ENCODE measurements around the gene CCDC188. TPM values are rescaled to one million over a fixed set of nuclear protein-coding genes. Genes with fewer than 3 reads are reported as not detected.
A peak's percentile ranks its signal among the peaks of the same experiment; 100 is the strongest.

The CCDC188 gene
- polyA plus RNA-seq, 1 donor (not counting 4 experiments of a cell fraction or from before 2014, with no cell fraction given), result not detected

DNA sequence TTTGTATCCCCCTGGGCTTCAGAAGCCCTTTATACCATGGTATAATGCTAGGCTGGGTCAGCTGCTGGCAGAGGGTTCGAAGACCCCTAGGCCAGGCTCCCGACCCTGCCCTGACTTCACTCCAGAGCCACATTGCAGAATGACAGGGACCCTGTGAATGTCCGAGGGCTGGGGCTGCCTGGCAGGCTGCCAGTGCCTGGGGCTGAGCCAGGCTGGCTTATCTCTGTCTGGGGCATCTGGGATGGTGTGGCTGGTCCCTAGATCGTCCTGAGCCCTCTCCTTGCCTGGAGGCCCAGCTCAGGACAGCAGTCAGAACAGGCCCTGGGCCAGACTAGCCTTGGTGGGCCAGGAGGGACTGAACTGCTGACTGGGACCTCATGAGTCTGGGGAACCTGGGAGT is 15.6 kb downstream of the CCDC188 start:
- TF ChIP-seq, protein P1, sequence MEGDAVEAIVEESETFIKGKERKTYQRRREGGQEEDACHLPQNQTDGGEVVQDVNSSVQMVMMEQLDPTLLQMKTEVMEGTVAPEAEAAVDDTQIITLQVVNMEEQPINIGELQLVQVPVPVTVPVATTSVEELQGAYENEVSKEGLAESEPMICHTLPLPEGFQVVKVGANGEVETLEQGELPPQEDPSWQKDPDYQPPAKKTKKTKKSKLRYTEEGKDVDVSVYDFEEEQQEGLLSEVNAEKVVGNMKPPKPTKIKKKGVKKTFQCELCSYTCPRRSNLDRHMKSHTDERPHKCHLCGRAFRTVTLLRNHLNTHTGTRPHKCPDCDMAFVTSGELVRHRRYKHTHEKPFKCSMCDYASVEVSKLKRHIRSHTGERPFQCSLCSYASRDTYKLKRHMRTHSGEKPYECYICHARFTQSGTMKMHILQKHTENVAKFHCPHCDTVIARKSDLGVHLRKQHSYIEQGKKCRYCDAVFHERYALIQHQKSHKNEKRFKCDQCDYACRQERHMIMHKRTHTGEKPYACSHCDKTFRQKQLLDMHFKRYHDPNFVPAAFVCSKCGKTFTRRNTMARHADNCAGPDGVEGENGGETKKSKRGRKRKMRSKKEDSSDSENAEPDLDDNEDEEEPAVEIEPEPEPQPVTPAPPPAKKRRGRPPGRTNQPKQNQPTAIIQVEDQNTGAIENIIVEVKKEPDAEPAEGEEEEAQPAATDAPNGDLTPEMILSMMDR (optimal IDR thresholded peaks at IDR 0.05 in 1 of 3, IDR thresholded peaks at IDR 0.05 in 1 of 3, conservative IDR thresholded peaks at IDR 0.05 in 1 of 3; ENCODE audit: extremely low read depth in 1 of 3, insufficient read depth in 2 of 3, low read length in 3 of 3), result no peak
- TF ChIP-seq EZH2 (IDR thresholded peaks at IDR 0.05; ENCODE audit: low read length), result no peak
- H2AFZ ChIP-seq (ENCODE audit: control insufficient read depth, low read length), result no peak overlapping the region
- peak overlapping the region; percentile 5 for H3K4me2 ChIP-seq (ENCODE audit: control insufficient read depth, extremely low read depth, insufficient read depth, low read depth, low read length)
- no peaks in the 10 kb centered on the region for H3K9me1 ChIP-seq (ENCODE audit: control insufficient read depth, extremely low read depth, insufficient read depth, low read length)
- H3K4me1 ChIP-seq (ENCODE audit: control insufficient read depth, extremely low read depth, insufficient read depth, low read length), result peaks cover 15% of the 10 kb centered on the region
- H3K9me3 ChIP-seq (ENCODE audit: control insufficient read depth, low read depth, low read length), result no peaks in the 10 kb centered on the region
- H3K27me3 ChIP-seq (ENCODE audit: control insufficient read depth, extremely low read depth, insufficient read depth, low read length), result no peaks in the 10 kb centered on the region
- no peak overlapping the region for H3K9ac ChIP-seq (ENCODE audit: control insufficient read depth, extremely low read depth, insufficient read depth, low read length)
- dilution Hi-C loops (cut with MboI; ENCODE audit: extremely low pct_ligation_motif_present, low sequenced_read_pairs), result no loop called here
- FAIRE-seq, result no peak
- H3K79me2 ChIP-seq (ENCODE audit: control insufficient read depth, insufficient read depth, low read length), result peaks cover 69% of the 10 kb centered on the region
- no peak overlapping the region for H3K4me3 ChIP-seq (ENCODE audit: control insufficient read depth in 2 of 3, extremely low read depth in 1 of 3, insufficient read depth in 2 of 3, low read depth in 1 of 3, low read length in 3 of 3)
- H4K20me1 ChIP-seq (ENCODE audit: control insufficient read depth, extremely low read depth, insufficient read depth, low read length), result peaks cover 31% of the 10 kb centered on the region
- DNase-seq (ENCODE audit: low read depth, low spot score), result no peak
- no peak overlapping the region for H3K27ac ChIP-seq (ENCODE audit: control insufficient read depth, insufficient read depth, low read length)
- H3K36me3 ChIP-seq (ENCODE audit: control insufficient read depth in 2 of 2, extremely low read depth in 1 of 2, insufficient read depth in 2 of 2, low read length in 2 of 2), result peaks cover 9 to 13% of the 10 kb centered on the region in 2 experiments

DNA sequence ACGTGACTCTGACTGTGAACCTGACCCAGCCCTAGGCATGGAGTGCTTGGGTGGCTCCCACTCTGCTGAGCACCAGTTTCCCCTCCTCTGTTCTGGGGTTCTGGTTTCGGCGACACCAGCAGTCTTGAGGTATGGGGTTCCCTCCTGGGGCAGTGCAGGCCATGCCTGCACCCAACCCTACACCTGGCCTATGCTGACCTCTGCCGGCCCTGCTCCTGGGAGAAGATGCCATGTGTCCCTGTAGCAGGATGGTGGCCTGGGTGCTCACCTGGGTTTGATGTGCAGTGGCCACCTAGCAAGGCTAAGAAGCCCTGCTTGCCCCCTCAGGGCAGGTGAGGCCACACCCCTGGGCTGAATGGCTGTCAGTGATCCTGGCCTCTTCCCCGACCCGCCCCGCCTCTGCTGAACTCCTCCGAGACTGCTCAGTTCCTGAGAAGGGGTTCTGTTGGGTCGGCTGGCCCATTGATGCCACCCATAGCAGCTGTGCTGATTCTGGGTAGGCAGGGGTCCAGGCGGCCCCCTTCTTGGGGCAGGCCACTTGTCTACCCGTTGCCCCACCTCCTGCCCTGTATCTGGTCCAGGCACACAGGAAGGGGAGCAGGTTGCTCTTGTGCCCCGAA is 16.8 kb downstream of the CCDC188 start:
- Histone ChIP-seq H3K9me3 (ENCODE audit: control insufficient read depth, low read depth, low read length) (no peaks in the 10 kb centered on the region), H4K20me1 (ENCODE audit: control insufficient read depth, extremely low read depth, insufficient read depth, low read length) (peaks cover 30% of the 10 kb centered on the region), H3K9ac (ENCODE audit: control insufficient read depth, extremely low read depth, insufficient read depth, low read length) (no peak overlapping the region), H3K4me2 (ENCODE audit: control insufficient read depth, extremely low read depth, insufficient read depth, low read depth, low read length) (no peak overlapping the region), H3K27me3 (ENCODE audit: control insufficient read depth, extremely low read depth, insufficient read depth, low read length) (no peaks in the 10 kb centered on the region), H2AFZ (ENCODE audit: control insufficient read depth, low read length) (no peak overlapping the region), H3K27ac (ENCODE audit: control insufficient read depth, insufficient read depth, low read length) (no peak overlapping the region), H3K9me1 (ENCODE audit: control insufficient read depth, extremely low read depth, insufficient read depth, low read length) (no peaks in the 10 kb centered on the region), H3K79me2 (ENCODE audit: control insufficient read depth, insufficient read depth, low read length) (peaks cover 61% of the 10 kb centered on the region), H3K4me3 (ENCODE audit: control insufficient read depth in 2 of 3, extremely low read depth in 1 of 3, insufficient read depth in 2 of 3, low read depth in 1 of 3, low read length in 3 of 3) (no peak overlapping the region), H3K36me3 (ENCODE audit: control insufficient read depth in 2 of 2, extremely low read depth in 1 of 2, insufficient read depth in 2 of 2, low read length in 2 of 2) (peaks cover under 1 to 3% of the 10 kb centered on the region in 2 experiments), H3K4me1 (ENCODE audit: control insufficient read depth, extremely low read depth, insufficient read depth, low read length) (peaks cover 15% of the 10 kb centered on the region)
- TF ChIP-seq, protein P1 (optimal IDR thresholded peaks at IDR 0.05 in 1 of 3, IDR thresholded peaks at IDR 0.05 in 1 of 3, conservative IDR thresholded peaks at IDR 0.05 in 1 of 3; ENCODE audit: extremely low read depth in 1 of 3, insufficient read depth in 2 of 3, low read length in 3 of 3), result peak in 1 of 3 experiments; percentile 17
- TF ChIP-seq EZH2 (IDR thresholded peaks at IDR 0.05; ENCODE audit: low read length), result no peak
- FAIRE-seq (no peak), DNase-seq (ENCODE audit: low read depth, low spot score) (no peak)
- dilution Hi-C loops (cut with MboI; ENCODE audit: extremely low pct_ligation_motif_present, low sequenced_read_pairs), result no loop called here

Measured in keratinocyte (primary cell).